HepG2 (cell line): ENCODE results near the gene ARHGEF3. TPM values are rescaled to one million over a fixed set of nuclear protein-coding genes. Genes with fewer than 3 reads are reported as not detected.
A peak's percentile ranks its signal among the peaks of the same experiment; 100 is the strongest.

ENCODE experiments used
- ATAC-seq: fragments of 200-7000 bp; cut with Tn5 transposase; 3 replicates; pipeline ENCODE4 v1.9.1; 2020; ENCODE audit warnings: mild to moderate bottlenecking, moderate library complexity
- BruUV-seq: library from RNA; stranded (reverse); fragments of 400-500 nt; replicated peaks from 2 replicates; lab custom pipeline; 2021; lab: Mats Ljungman, UMichigan
- CTCF ChIA-PET: fragments of 300-600 bp; formaldehyde crosslinking; extraction: SDS; loops from one replicate; lab custom pipeline; 2021; ENCODE audit warnings: low total read pairs, inconsistent platforms, low intra/inter-chr PET ratio; lab: Yijun Ruan, JAX
- POLR2A ChIA-PET: fragments of 350-600 bp; sonication (Branson Sonifier 250); formaldehyde crosslinking; loops from one replicate; lab custom pipeline; 2020; ENCODE audit warnings: antibody characterized with exemption, inconsistent platforms; lab: Yijun Ruan, JAX
- DNase-seq: peaks from one replicate; pipeline ENCODE4 v3.0.0-alpha.2; 2015; ENCODE audit warnings: low spot score
- FAIRE-seq: peaks from 3 replicates; lab custom pipeline; 2011; peaks lifted over from hg19 to GRCh38; lab: Jason Lieb, UNC
- H2AFZ ChIP-seq: one replicate; pipeline ENCODE4 v1.6.1; 2011; ENCODE audit warnings: low read length, inconsistent platforms
- H3K27ac ChIP-seq: fragments of 300-600 bp; 3 replicates; pipeline ENCODE4 v1.8.0; 2011; ENCODE audit warnings: mixed run types, mild to moderate bottlenecking, mixed read lengths, low read length, inconsistent platforms; ENCODE audit not compliant: insufficient read depth; ENCODE audit errors: extremely low read length
- H3K27me3 ChIP-seq, 2 experiments: fragments of 200-600 bp in 1 of 2; 2 replicates in 1 of 2; 3 replicates in 1 of 2; pipeline versions ENCODE4 v1.6.0 to v1.8.0; 2011; ENCODE audit warnings: low read length in 2 of 2, mild to moderate bottlenecking in 2 of 2, moderate library complexity in 2 of 2, inconsistent platforms in 1 of 2; ENCODE audit not compliant: insufficient read depth in 2 of 2, control insufficient read depth in 1 of 2
- H3K36me3 ChIP-seq, 2 experiments: fragments of 200-600 bp in 1 of 2; replicated peaks in 1 of 2; 2 replicates in 1 of 2; 3 replicates in 1 of 2; pipeline versions ENCODE4 v1.5.1 to v1.8.0; 2011; ENCODE audit warnings: low read length in 2 of 2, inconsistent platforms in 1 of 2; ENCODE audit not compliant: insufficient read depth in 2 of 2, control insufficient read depth in 1 of 2
- H3K4me1 ChIP-seq: 2 replicates; pipeline ENCODE4 v1.5.1; 2012; ENCODE audit warnings: low read length, inconsistent platforms; ENCODE audit not compliant: insufficient read depth
- H3K4me2 ChIP-seq: 2 replicates; pipeline ENCODE4 v1.6.0; 2011; ENCODE audit warnings: low read depth, low read length, inconsistent platforms
- H3K4me3 ChIP-seq, 3 experiments: fragments of 200-600 bp in 1 of 3; sonication (generic), shearing (Covaris generic) in 1 of 3; replicated peaks in 1 of 3; 2 replicates each; pipeline ENCODE4 v1.5.1; 2011 to 2016; ENCODE audit warnings: low read length in 3 of 3, inconsistent platforms in 2 of 3, low read depth in 2 of 3, mild to moderate bottlenecking in 2 of 3, control low read depth in 1 of 3, mixed read lengths in 1 of 3; ENCODE audit not compliant: insufficient read depth in 1 of 3
- H3K79me2 ChIP-seq: one replicate; pipeline ENCODE4 v1.6.1; 2011; ENCODE audit warnings: low read length, inconsistent platforms; ENCODE audit not compliant: insufficient read depth
- H3K9ac ChIP-seq: 2 replicates; pipeline ENCODE4 v1.6.0; 2011; ENCODE audit warnings: mild to moderate bottlenecking, low read depth, low read length, inconsistent platforms; ENCODE audit not compliant: insufficient read depth
- H3K9me3 ChIP-seq: 2 replicates; pipeline ENCODE4 v1.5.1; 2012; ENCODE audit warnings: mild to moderate bottlenecking, low read length
- H4K20me1 ChIP-seq: 2 replicates; pipeline ENCODE4 v1.6.0; 2011; ENCODE audit warnings: inconsistent platforms, mild to moderate bottlenecking, low read length, moderate library complexity; ENCODE audit not compliant: insufficient read depth
- ARID3A ChIP-seq: IDR thresholded peaks from 2 replicates; pipeline ENCODE4 v1.6.1; 2012; ENCODE audit warnings: low read depth, low read length, improper control_type of control experiment
- ARID5B ChIP-seq: IDR thresholded peaks from 2 replicates; pipeline ENCODE4 v1.4.0; 2020; ENCODE audit warnings: mild to moderate bottlenecking, missing genetic modification reagents
- GMEB1 ChIP-seq: sonication (generic); formaldehyde crosslinking; IDR thresholded peaks from 2 replicates; pipeline ENCODE4 v1.5.1; 2020; ENCODE audit warnings: missing genetic modification reagents, mild to moderate bottlenecking, borderline replicate concordance
- IKZF1 ChIP-seq: fragments of 450-650 bp; IDR thresholded peaks from 2 replicates; pipeline ENCODE4 v1.7.1; 2016
- NR2F1 ChIP-seq, 2 experiments: fragments of 450-650 bp in 1 of 2; formaldehyde crosslinking in 1 of 2; IDR thresholded peaks; 2 replicates each; pipeline versions ENCODE4 v1.5.0 to v1.6.1; 2016 to 2020; ENCODE audit warnings: mild to moderate bottlenecking in 1 of 2, missing compliant biosample characterization in 1 of 2, missing genetic modification reagents in 1 of 2, moderate library complexity in 1 of 2
- RXRA ChIP-seq: sonication (generic); formaldehyde crosslinking; IDR thresholded peaks from 2 replicates; pipeline ENCODE4 v1.5.1; 2020; ENCODE audit warnings: missing genetic modification reagents
- SAP130 ChIP-seq: IDR thresholded peaks from 2 replicates; pipeline ENCODE4 v1.6.1; 2016; ENCODE audit warnings: low read depth
- SOX5 ChIP-seq: IDR thresholded peaks from 2 replicates; pipeline ENCODE4 v1.6.1; 2016; ENCODE audit warnings: borderline replicate concordance
- ZBTB4 ChIP-seq: sonication (generic); formaldehyde crosslinking; IDR thresholded peaks from 2 replicates; pipeline ENCODE4 v1.4.0; 2020; ENCODE audit warnings: missing genetic modification reagents, mild to moderate bottlenecking, borderline replicate concordance
- ZFAT ChIP-seq: sonication (generic); formaldehyde crosslinking; conservative IDR thresholded peaks from 2 replicates; pipeline ENCODE4 v1.8.1; 2023; ENCODE audit warnings: missing genetic modification reagents, inconsistent platforms
- ZFP36L2 ChIP-seq: sonication (generic); formaldehyde crosslinking; IDR thresholded peaks from 2 replicates; pipeline ENCODE4 v1.4.0; 2020; ENCODE audit warnings: missing genetic modification reagents
- ZNF367 ChIP-seq: sonication (generic); formaldehyde crosslinking; IDR thresholded peaks from 2 replicates; pipeline ENCODE4 v1.4.0; 2020; ENCODE audit warnings: missing genetic modification reagents, borderline replicate concordance
- WGBS: methylation state at CpG from one replicate; pipeline ENCODE4 v1.1.6; 2017; ENCODE audit warnings: low lambda C conversion rate; 5-methylcytosine and 5-hydroxymethylcytosine counted together
- in situ Hi-C: cut with HindIII; loops from 2 replicates; pipeline ENCODE4 v1.10.0; 2017; ENCODE audit warnings: low pct_unique_long_range_greater_than_20kb; ENCODE audit not compliant: extremely low pct_ligation_motif_present
- intact Hi-C: fragments of 100-400 bp; cut with micrococcal nuclease; formaldehyde crosslinking; loops from one replicate; pipeline ENCODE4 v1.10.0; 2022; ENCODE audit not compliant: unreplicated experiment
- polyA plus RNA-seq, 8 experiments: library from polyadenylated mRNA; depleted of rRNA in 3 of 8; stranded (reverse) in 7 of 8; unstranded in 1 of 8; fragments of >200 nt; fragmentation: Illumina TruSeq in 4 of 8; extraction: Trizol in 4 of 8; gene quantifications; 2 replicates each; pipeline versions ENCODE4 v1.2.1 to v1.2.3, GENCODE V29; 2011 to 2016; ENCODE audit warnings: low read depth in 4 of 8, missing spikeins in 1 of 8, mixed read lengths in 1 of 8; ENCODE audit not compliant: insufficient read depth in 1 of 8
- total RNA-seq, 5 experiments: library from RNA; depleted of rRNA; stranded (reverse); fragments of >200 nt; fragmentation: Illumina TruSeq; extraction: Trizol; gene quantifications; 2 replicates each; pipeline ENCODE4 v1.2.3, GENCODE V29; 2016; ENCODE audit warnings: low read depth in 1 of 5

Gene ARHGEF3
- total and polyA plus RNA-seq, 2 of the 13 experiments (the other 11 are each of a cell fraction or from before 2014, with no cell fraction given), result 14.8 to 23.1 TPM

- Histone ChIP-seq H3K36me3 (no peaks in the 10 kb centered on the region), H3K4me2 (peak overlapping the region; percentile 46), H2AFZ (no peak overlapping the region), H3K4me1 (peaks cover 73% of the 10 kb centered on the region), H3K27ac (peak overlapping the region; percentile 34), H3K79me2 (no peaks in the 10 kb centered on the region), H3K9ac (no peak overlapping the region), H3K27me3 (no peaks in the 10 kb centered on the region), H3K9me3 (no peaks in the 10 kb centered on the region), H3K4me3 (no peak overlapping the region), H4K20me1 (no peaks in the 10 kb centered on the region)
- BruUV-seq, result no TSS peak
- ATAC-seq, result peak; percentile 19; the same call in 2 of the 3 replicates
- DNase-seq, result peak; percentile 56
- in situ Hi-C loops (no loop called here), intact Hi-C loops (no loop called here)
- WGBS, result 43% methylated on average over 3 of the region's 3 CpGs
- CTCF ChIA-PET, result no interaction called here
- FAIRE-seq, result no peak
- POLR2A ChIA-PET, result interaction anchor here (1.2 to 1.3 kb wide), 2 partner anchors 13 to 49 kb away, joined by 6 to 7 read pairs; no protein-coding TSS in a partner anchor
- TF ChIP-seq ARID3A, result no peak
- no peak for TF ChIP-seq IKZF1
- no peak for TF ChIP-seq GMEB1
- TF ChIP-seq RXRA, result no peak
- TF ChIP-seq SAP130 (CRISPR knock-in tag), result 0 out of 2 replicates have a peak, but pooled peaks have one; percentile 10
- no peak for TF ChIP-seq NR2F1 (CRISPR knock-in tag; IDR thresholded peaks at IDR 0.05)
- TF ChIP-seq SOX5 (CRISPR knock-in tag), result no peak
- no peak for TF ChIP-seq ZNF367 (CRISPR knock-in tag)
- no peak for TF ChIP-seq ZBTB4 (CRISPR knock-in tag)
- no peak for TF ChIP-seq ZFAT (CRISPR knock-in tag)
- no peak for TF ChIP-seq ZFP36L2 (CRISPR knock-in tag)
- TF ChIP-seq ARID5B (CRISPR knock-in tag), result 0 out of 2 replicates have a peak, but pooled peaks have one; percentile 52
These were observed 29.8 kb upstream of the ARHGEF3 start for GRCh38 chr3:56831572-56831971.
